Cerebellar cortex (tissue), 1 donor: ENCODE measurements around the gene DAB1.
A peak's percentile ranks its signal among the peaks of the same experiment; 100 is the strongest.

Experiments used
- DNase-seq: peaks from one replicate; pipeline ENCODE4 v3.0.0-alpha.2; 2015; ENCODE audit warnings: low spot score

The DAB1 gene

DNA sequence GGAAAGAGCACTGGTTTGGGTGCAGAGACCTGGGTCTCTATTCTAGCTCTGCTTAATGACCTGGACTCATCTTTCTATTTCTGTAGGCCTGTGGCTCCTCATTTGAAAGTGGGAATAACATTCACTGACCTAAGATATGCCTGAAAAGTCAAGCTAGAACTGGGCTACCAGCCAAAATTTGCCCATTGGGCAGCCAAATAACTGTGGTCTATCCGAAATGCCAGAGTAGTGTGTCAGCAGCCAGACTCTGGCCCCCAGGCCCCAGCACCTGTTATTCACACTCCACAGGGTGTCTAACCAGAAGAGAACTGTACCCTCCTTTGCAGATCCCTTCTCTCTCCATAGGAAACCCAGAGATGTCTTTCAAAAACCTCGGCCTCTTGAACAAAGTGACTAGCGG is 12.6 kb downstream of the DAB1 start:
- peak; percentile 66 for DNase-seq

DNA sequence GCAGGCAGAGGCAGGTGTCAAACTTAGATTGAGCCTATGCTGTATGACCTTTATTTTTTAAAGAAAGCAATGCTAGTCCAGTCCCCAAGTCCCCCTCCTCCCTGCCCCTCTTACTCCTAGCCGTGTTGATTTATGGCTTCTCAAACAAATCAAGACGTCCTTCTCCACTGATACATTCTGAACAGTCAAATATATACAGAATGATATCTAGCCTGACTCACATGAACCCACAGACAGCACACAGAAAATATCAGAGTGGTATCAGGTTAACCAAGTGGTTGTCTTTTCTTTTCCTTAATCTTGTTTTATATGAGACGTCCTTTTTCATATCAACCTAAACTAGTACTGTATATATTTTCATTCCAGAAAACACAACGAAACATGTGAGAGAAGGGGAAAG is 13.4 kb downstream of the DAB1 start:
- no peak for DNase-seq

DNA sequence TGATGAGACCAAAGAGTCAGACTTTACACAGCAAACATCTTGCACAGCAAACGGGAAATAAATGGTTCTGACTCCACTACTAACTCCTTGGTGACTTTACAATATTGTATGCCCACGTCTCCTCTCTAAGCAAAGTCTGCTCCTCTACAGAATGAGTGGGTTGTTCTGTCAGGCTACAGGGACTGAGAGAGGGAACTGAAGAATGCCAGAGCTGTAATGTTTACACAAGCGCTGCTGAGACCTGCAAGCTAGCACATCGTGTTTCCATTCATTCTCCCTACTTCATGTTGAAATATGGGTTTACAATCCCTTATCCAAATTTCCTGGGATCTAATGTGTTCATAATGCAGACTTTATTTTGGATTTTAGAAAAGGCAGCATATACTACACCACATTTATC is 15.9 kb downstream of the DAB1 start:
- DNase-seq = no peak

DNA sequence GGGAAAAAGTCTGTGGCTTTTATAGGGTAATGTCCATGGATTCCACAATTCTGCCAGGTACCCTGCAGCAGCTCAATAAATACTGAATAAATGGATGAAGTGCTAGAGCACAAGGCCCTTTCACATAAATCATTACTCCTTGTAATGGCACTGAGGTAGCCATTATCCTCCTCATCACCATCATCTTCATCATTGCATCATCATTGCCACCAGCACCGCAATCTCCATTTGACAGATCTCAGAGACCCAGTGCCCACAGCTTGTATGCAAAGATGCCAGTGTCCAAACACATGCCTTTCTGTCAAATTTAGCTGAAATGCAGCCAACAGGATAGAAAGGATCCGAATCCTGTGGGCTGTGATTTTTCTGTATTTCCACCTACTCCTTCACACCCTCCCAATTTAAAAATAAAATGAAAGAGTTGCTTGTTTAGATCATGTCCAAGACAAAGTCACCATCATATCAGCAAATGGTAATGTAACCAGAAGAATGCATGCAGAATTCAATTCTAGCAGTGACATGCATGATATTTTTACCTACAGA is 17.4 kb downstream of the DAB1 start:
- DNase-seq = no peak

DNA sequence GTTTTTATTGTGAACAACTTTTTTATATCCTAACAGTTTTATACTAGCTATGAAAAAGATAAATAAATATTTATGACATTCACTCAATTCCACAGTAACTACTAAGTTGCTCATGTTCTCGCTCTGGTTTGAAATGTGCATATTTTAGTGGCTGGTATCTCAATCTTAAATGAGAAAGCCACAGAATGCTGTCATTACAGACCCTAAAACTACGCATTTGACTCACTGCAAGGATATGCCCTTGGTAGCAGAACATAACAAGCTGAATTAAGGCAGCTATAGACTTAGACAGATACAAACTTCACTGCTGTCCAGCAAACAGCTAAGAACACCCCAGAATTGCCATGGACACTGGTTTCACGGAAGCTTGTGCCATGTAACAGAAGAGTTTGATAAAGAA is 19.0 kb downstream of the DAB1 start:
- DNase-seq = no peak

DNA sequence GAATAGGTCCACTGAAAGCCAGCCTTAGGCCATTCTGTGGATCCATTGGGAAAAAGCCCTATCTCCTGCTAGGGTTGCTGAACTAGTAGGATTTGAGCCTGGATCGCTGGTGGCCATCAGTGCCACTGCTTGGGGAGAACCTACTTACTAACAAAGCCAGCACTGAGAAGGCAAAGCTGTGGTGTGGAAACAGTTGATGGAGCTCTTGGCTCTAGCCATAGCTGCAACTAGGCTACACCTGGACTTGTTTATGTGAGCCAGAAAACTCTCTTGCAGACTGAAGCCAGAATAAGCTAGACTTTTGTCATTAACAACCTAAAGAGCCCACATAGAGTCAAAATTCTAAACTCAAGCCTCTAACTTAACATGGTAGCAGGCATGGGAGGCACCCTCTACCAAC is 20.7 kb downstream of the DAB1 start:
- peak; percentile 77 for DNase-seq

DNA sequence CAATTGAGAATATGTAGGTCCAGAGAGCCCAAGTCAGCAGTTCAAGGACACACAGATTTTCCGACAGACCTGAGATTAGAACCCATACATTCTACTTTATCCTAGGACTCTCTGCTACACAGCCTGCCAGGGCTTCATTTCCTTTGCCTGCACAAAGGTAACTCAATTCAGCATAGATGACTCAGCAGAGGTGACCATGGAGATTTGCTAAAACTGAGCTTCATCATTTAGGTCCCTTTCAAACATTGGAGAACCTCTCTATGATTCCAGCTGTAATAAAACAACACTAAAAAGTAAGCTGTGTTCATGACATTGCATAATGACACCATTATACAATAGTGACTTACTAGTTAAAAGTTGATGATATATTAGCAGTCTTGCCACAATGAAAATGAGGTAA is 22.2 kb downstream of the DAB1 start:
- no peak for DNase-seq

DNA sequence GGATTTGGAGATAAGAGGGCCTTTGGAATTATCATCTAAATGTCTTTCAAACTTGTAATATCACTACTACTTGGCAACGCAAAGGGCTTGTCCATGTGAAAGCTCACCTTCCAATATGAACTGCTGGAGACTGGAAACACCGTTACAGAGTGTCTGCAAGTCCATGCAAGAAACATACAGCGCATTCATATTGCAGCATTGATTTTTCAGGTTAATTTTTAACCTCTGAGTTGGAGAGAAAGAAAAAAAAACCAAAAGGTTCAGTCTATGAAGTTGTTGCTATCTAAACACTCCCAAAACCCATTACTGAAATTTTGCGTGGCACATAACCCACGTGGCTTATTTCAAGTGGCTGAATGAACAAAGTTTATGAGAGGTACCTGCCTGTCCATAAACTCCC is 23.8 kb downstream of the DAB1 start:
- DNase-seq = no peak

DNA sequence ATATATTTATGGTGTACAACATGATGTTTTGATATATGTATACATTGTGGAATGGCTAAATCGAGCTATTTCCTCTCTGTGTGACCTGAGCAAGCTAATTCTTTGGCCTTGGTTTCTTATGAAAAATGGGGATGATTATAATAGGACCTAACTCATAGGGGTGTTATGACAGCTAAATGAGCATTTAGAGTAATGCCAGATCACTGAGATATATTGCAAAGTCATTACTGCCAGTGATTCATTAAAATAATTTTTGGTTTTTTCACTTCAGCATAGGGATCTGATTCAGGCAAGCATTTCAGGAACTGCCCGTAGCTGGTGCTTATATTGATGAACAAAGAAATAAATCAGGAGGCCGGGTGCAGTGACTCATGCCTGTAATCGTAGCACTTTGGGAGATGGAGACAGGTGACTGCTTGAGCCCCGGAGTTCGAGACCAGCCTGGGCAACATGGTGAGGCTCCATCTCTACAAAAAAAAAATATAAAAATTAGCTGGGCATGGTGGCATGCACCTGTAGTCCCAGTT is 30.7 kb downstream of the DAB1 start:
- DNase-seq = no peak

DNA sequence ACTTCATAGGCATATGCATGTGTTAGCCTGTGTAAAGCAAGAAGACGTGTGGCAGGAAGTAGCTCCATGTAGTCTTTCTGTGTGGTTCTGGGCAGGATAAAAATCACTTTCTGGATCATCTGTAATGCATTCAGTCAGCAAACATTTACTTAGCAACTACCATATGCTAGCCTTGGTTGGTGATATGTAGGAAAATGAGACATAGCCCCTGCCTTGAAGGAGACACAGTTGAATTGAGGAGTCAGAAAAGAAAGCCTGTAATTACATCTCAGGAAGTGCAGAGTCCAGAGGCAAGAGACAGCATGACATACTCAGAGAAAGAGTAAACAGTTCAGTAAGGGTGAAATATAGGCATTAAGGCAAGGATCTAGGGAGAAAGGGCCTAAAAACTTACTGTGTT is 38.5 kb downstream of the DAB1 start:
- no peak for DNase-seq

DNA sequence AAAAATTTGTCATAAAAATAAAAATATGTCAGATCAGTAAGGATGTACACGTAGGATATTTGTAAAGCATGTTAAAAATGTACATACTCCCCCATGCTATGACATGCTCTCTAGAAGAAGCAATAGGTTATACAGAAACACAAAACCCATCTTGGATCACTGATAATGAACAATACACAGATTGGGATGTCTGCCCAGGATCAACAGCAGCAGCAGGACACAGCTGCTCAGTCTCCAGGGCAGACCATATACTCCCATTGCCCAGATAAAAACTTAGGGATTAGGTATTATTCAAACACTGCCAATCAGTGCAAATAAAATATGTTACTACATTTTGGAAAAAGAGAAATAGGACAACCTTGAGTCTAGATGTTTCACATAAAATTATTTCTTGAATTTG is 39.0 kb downstream of the DAB1 start:
- DNase-seq = no peak

DNA sequence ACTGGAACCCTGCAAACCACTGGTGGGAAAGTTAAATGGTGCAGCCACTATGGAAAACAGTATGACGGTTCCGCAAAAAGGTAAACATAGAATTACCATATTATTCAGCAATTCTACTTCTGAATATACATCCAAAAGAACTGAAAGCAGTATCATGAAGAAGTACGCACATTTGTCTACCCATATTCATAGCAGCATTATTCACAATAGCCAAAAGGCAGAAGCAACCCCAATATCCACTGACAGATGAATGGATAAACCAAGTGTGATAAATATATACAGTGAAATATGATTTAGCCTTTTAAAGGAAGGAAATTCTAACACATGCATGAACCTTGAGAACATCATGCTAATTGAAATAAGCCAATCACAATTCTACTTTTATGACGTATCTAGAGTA is 39.6 kb downstream of the DAB1 start:
- DNase-seq = no peak

DNA sequence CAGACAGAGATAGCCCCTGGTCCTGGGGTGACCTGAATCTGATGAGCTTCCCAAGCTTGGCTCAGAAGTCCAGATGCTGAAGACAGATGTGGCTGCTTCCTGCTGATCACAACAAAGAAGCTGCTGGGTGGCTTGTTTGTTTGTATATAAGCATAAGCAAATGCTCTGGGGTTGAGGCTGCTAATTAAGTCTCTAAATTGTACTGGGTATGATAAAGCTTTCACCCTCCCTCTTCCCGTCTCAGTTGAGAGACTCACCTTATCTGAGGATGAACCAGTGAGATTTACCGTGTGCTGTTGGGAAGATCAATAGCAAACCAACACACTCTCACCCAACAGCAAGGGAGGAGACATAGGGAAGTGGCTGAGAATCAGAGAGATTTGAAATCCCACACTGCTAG is 42.0 kb downstream of the DAB1 start:
- no peak for DNase-seq

DNA sequence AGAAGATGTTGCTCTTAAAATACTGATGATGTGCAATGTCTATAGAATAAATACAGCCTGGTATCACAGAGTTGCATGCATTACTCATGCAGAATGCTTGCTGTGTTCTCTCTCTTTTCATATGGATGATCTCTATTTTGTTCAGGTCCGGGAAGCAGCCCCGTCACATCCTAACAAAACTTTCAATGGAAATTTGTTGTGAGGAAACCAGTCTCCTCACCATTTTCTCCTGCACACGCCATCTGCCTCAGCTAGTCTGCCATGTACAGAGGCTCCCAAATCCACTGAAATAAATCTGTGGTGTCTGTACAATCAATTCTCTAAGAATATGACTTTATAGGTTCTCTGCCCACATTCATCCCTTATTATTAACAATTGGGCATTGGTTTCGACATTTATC is 42.4 kb downstream of the DAB1 start:
- DNase-seq = no peak

DNA sequence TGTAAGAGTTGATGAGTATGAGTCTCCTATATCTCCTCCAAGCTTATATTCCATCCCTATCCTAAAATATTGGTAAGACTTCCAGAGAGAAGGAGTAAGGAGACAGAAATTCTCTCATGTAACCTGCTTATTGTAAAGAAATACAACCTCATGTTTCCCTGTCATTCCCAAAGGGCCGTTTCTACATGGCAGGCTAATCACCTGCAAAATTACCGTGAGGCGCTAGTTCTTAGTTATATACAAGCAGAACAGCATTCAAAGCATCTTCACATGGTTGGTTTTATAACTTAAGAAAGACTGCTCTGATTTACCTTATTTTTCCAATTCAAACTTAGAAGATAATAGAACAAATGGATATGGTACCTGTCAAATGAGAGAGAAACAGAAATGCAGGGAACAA is 42.9 kb downstream of the DAB1 start:
- DNase-seq = no peak

DNA sequence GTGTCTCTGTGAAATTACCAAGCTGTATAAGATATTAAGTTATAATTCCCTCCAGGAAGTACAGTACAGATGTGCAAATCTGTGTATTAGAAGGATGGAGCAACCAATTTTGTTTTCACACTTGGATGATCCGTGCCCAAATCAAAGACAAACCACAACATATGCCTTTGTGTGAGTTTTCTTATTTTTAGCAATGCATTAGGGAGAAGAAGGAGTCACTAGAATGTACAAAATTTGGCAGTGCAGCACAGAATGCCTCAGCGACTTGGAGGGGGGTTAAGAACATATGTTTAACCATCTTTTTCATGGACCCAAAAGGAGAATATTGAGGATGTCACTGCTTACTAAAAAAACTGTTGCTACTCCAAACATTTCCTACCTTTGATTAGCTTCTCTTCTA is 45.3 kb downstream of the DAB1 start:
- DNase-seq = peak; percentile 54

DNA sequence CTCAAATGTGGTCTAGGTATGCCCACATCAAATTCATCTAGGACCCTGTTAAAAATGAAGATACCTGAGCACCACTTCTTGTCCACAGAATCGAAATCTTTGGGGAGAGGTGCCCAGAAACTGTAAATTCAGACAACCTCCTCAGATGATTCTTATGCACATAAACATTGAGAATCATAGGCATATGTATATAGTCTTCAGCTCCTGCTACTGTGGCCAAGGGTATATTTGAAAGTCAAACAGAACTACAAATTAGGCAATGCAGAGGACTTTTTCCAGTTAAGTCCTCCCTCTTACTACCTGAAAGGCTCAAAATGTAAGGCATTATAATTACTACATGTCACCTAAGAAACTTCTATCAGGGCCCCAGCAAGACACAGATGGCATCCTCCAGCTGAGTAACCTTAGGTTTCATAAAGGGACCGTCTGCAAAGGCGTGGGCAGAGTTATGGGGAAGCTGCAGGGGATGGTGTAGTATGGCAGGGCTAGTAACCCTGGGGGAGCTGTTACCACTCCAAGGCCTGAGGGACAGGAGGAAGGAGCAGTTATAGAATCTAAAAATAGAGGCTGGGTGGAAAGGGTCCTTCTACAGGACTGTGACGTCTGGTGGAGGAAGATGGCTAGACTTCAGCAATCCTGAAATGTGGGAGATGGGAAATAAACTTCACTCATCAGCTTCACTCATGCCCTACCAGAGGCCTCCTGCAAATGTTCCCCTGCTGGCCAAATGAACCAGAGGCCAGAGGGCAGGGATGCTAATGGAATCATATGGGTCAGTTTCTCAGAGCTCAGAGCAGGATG is 46.3 kb downstream of the DAB1 start:
- DNase-seq = no peak

DNA sequence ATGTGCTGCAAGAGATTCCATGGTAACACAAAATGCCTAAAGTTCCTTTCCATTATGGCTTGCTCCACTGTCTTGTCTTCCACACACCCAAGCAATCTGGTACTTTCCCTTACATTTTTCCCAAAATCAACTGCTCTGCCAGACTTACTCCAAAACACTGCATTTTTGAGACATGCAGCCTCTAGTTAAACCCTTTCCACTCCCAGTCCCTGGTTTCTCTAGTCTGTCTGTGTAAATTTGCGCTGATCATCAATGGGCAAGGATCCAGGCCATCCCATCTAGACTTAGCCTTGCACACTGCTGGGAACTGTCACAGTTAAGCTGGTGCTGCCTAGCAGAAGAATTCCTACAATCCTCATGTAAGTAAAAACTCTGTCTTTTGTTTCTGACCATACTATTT is 47.8 kb downstream of the DAB1 start:
- no peak for DNase-seq

DNA sequence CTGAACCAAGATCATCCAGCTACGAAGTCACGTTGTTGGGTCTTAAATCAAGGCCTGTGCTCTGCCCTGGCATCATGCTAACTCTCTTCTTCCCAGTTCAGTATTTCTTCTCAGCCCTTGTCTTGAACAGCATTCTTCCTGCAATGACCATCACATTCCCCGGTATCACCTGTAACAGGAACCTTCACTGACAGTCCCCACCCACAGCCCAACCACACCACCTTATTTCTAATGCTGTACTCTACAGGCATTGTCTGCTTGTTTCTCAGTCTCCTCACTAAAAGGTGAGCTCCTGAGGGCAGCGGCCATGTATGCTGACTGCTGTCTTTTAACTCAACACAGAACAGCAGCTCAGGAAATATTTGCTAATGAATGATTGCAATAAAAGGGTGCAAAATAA is 54.0 kb downstream of the DAB1 start:
- no peak for DNase-seq

DNA sequence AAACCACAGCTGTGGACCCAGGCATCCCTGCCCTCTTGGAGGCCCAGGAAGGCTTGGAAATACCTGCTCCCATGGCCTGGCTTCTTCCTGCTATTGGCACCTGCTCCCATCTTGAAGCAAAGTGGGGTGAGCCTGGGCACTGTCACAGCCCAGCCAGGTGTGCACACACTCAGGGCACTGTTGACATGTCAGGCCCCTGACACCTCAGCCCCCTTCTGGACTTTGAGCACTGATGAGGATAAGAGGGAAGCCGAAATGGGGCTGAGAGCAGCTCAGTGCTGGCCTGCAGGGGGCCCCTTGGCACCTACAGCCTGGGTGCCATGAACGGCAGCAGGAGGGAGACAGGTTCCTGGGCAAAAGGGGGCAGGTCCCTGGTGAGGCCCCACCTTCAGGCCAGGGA is 55.9 kb downstream of the DAB1 start:
- DNase-seq = no peak

DNA sequence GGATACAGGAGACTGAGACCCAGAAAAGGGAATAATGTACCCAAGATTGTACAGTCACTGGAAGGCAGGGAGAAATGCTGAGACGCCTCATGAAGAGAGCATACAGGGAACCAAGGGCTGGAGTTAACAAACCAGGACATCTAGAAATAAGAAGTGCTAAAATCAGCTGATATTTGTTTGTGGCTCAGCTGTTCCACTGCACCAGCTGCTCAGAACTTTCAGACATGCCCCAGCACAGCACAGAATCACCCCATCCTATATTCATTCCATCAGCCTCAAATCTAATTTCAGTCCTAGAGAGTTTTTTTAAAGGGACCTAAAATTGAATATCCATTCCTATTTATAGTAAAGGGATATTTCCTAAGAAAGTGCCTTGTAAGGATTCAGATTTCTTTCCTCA is 60.2 kb downstream of the DAB1 start:
- DNase-seq = no peak

DNA sequence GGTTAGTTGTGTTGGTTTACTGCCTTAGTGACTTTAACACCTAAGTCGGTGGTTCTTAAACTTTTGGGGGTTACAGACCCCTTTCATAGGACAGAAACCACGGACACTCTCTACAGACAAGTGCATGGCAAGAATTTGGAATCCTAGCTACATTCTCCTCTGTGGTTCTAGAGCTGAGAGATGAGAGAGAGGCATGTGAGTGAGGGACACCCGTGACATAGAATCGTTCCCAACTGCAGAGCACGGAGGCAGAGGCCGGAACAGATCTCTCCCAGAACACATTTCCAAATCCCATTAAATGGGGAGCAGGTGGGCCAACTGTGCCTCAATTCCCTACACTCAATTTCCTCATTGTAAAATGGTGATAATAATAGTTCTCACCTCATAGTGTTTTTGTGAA is 60.7 kb downstream of the DAB1 start:
- no peak for DNase-seq

DNA sequence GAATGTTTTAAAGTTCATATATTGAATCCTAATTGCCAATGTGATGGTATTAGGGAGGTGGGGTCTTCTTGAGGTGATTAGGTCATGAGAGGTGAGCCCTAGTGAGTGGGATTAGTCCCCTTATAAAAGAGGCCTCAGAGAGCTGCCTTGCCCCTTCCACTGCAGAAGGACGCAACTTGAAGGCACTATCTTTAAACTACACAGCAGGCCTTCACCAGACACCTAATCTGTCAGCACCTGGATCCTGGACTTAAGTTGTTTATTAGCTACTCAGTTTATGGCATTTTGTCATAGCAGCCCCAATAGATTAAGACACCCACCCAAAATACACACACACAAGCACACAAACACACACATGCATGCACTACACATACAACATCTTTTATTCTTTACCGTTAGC is 61.4 kb downstream of the DAB1 start:
- no peak for DNase-seq

DNA sequence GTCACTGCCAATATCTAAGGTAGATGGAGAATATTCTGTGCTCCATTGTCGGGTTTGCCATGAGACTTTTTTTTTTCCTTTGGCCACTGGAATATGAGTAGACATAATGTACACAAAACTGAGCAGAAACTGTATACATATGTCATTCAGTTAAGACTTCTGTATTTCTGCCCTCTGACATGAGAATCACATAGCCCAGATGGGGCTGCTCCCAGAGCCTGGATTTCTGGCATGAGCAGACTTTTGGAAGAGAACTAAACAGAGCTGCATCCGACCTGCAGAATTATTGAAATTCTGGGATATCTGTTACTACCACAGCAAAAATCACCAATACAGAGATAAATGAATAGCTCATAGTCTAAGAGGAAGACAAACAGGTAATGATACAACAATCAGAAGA is 62.3 kb downstream of the DAB1 start:
- DNase-seq = peak; percentile 72
